Kidney (tissue), 22 donors: ENCODE measurements around the gene MOB1B. TPM values are rescaled to one million over a fixed set of nuclear protein-coding genes. Genes with fewer than 3 reads are reported as not detected.

Source experiments
- DNase-seq, 5 donors: peaks; one replicate each; pipeline ENCODE4 v3.0.0-alpha.2; 2013 to 2020
- FAIRE-seq: peaks from 2 replicates; lab custom pipeline; 2012; peaks lifted over from hg19 to GRCh38; lab: Jason Lieb, UNC
- H3K27ac ChIP-seq, 2 donors: one replicate each; pipeline ENCODE4 v1.7.0; 2013; ENCODE audit warnings: low read depth in 2 of 2, low read length in 2 of 2, inconsistent platforms in 1 of 2
- H3K27me3 ChIP-seq: one replicate; pipeline ENCODE4 v1.7.1; 2013; ENCODE audit warnings: low read length, inconsistent platforms; ENCODE audit not compliant: control insufficient read depth, insufficient read depth
- H3K36me3 ChIP-seq, 3 donors: one replicate each; pipeline versions ENCODE4 v1.7.0 to v1.7.1; 2013; ENCODE audit warnings: low read length in 3 of 3, control low read depth in 1 of 3, inconsistent platforms in 1 of 3; ENCODE audit not compliant: insufficient read depth in 3 of 3, control insufficient read depth in 2 of 3
- H3K4me1 ChIP-seq, 3 donors: one replicate each; pipeline versions ENCODE4 v1.7.0 to v1.7.1; 2013; ENCODE audit warnings: low read length in 3 of 3, inconsistent platforms in 1 of 3, low read depth in 1 of 3; ENCODE audit not compliant: control insufficient read depth in 2 of 3, insufficient read depth in 2 of 3
- H3K4me3 ChIP-seq, 3 donors: one replicate each; pipeline versions ENCODE4 v1.7.0 to v1.8.1; 2013; ENCODE audit warnings: low read length in 3 of 3, control low read depth in 1 of 3, inconsistent platforms in 1 of 3
- H3K9ac ChIP-seq, 3 donors: one replicate each; pipeline versions ENCODE4 v1.7.0 to v1.7.1; 2013; ENCODE audit warnings: low read length in 3 of 3, control low read depth in 1 of 3, inconsistent platforms in 1 of 3
- H3K9me3 ChIP-seq, 3 donors: one replicate each; pipeline versions ENCODE4 v1.7.0 to v1.7.1; 2013; ENCODE audit warnings: low read length in 3 of 3, control low read depth in 1 of 3, inconsistent platforms in 1 of 3; ENCODE audit not compliant: control insufficient read depth in 2 of 3, insufficient read depth in 1 of 3
- CTCF ChIP-seq: IDR thresholded peaks from 3 replicates; pipeline ENCODE4 v1.5.1; 2012; ENCODE audit warnings: mild to moderate bottlenecking, moderate library complexity, borderline replicate concordance; ENCODE audit not compliant: insufficient read depth; ENCODE audit errors: extremely low read depth
- intact Hi-C: fragments of 100-400 bp; cut with DNase I; formaldehyde crosslinking; loops from one replicate; pipeline ENCODE4 v1.11.1; 2022
- long read RNA-seq, 10 donors: library from polyadenylated mRNA in 1 of 10; unstranded in 1 of 10; transcript quantifications; one replicate each; pipeline ENCODE4 v2.0.0 and lab custom pipeline, GENCODE V29; 2021 to 2026
- polyA plus RNA-seq: library from polyadenylated mRNA; stranded (reverse); fragments of 350-450 nt; fragmentation: Illumina TruSeq; extraction: RNeasy Lipid Tissue Mini Kit (QIAGEN cat#74804); gene quantifications from one replicate; pipeline ENCODE4 v1.2.3, GENCODE V29; 2014; ENCODE audit warnings: low read depth, low replicate concordance; ENCODE audit not compliant: insufficient read depth
- total RNA-seq: library from RNA; stranded (reverse); fragmentation: NEBNext Ultra II Directional; extraction: Animal tissue kit (Norgen Biotek cat#: 25700); gene quantifications from one replicate; pipeline ENCODE4 v1.2.1, GENCODE V29; 2021
- donor health status: control.
- donor health status: control.
- donor health status: control.
- donor health status: control.
- donor health status: control.
- donor health status: DM: yes; HTN: yes; CAD: no.
- donor health status: Normal renal cell carcinoma (clear cell type).

The MOB1B gene
- 34.2 TPM for total RNA-seq
- polyA plus RNA-seq, result 13.9 TPM
- long read RNA-seq, donor 1, full-length matches to known transcripts, result 4 of 4 reads
- long read RNA-seq, donor 1, partial matches to known transcripts, result 0 of 4 reads
- long read RNA-seq, donor 1, other reads (novel, unspliced or antisense), result 0 of 4 reads
- long read RNA-seq, donor 2, full-length matches to known transcripts, result 4 of 4 reads
- long read RNA-seq, donor 2, partial matches to known transcripts, result 0 of 4 reads
- long read RNA-seq, donor 2, other reads (novel, unspliced or antisense), result 0 of 4 reads
- long read RNA-seq, donor 3, full-length matches to known transcripts, result 6 of 12 reads
- long read RNA-seq, donor 3, partial matches to known transcripts, result 6 of 12 reads
- long read RNA-seq, donor 3, other reads (novel, unspliced or antisense), result 0 of 12 reads
- long read RNA-seq, donor 4, full-length matches to known transcripts, result 2 of 2 reads
- long read RNA-seq, donor 4, partial matches to known transcripts, result 0 of 2 reads
- long read RNA-seq, donor 4, other reads (novel, unspliced or antisense), result 0 of 2 reads
- long read RNA-seq, donor 5, full-length matches to known transcripts, result 1 of 1 reads
- long read RNA-seq, donor 5, partial matches to known transcripts, result 0 of 1 reads
- long read RNA-seq, donor 5, other reads (novel, unspliced or antisense), result 0 of 1 reads
- long read RNA-seq, donor 6, full-length matches to known transcripts, result 6 of 6 reads
- long read RNA-seq, donor 6, partial matches to known transcripts, result 0 of 6 reads
- long read RNA-seq, donor 6, other reads (novel, unspliced or antisense), result 0 of 6 reads
- long read RNA-seq, donor 7, full-length matches to known transcripts, result 2 of 4 reads
- long read RNA-seq, donor 7, partial matches to known transcripts, result 0 of 4 reads
- long read RNA-seq, donor 7, other reads (novel, unspliced or antisense), result 2 of 4 reads
- long read RNA-seq, donor 8, full-length matches to known transcripts, result 6 of 6 reads
- long read RNA-seq, donor 8, partial matches to known transcripts, result 0 of 6 reads
- long read RNA-seq, donor 8, other reads (novel, unspliced or antisense), result 0 of 6 reads
- long read RNA-seq, donor 9, full-length matches to known transcripts, result 3 of 3 reads
- long read RNA-seq, donor 9, partial matches to known transcripts, result 0 of 3 reads
- long read RNA-seq, donor 9, other reads (novel, unspliced or antisense), result 0 of 3 reads
- long read RNA-seq, donor 10, full-length matches to known transcripts, result 5 of 5 reads
- long read RNA-seq, donor 10, partial matches to known transcripts, result 0 of 5 reads
- long read RNA-seq, donor 10, other reads (novel, unspliced or antisense), result 0 of 5 reads

- H3K9ac ChIP-seq, result peak within 1 kb of the TSS; percentile 81 to 99 (median 92)
- no peaks in the 10 kb centered on the region for H3K27me3 ChIP-seq
- FAIRE-seq (no peak), DNase-seq (peak; percentile 95 to 97 (median 96))
- peaks cover 0 to 3% (median 2%) of the 10 kb centered on the region in 3 donors for H3K36me3 ChIP-seq
- H3K4me1 ChIP-seq, result peaks cover 0 to 5% (median 0%) of the 10 kb centered on the region in 3 donors
- H3K4me3 ChIP-seq, result peak within 1 kb of the TSS; percentile 79 to 95 (median 88)
- H3K9me3 ChIP-seq, result no peaks in the 10 kb centered on the region
- intact Hi-C loops, result no loop called here
- TF ChIP-seq CTCF, result peak; percentile 18
- H3K27ac ChIP-seq, result peak within 1 kb of the TSS; percentile 86 to 90
Observed at GRCh38 chr4:70901984-70902576, at the start of gene MOB1B. MOB1B (plus strand) TSS chr4:70902369; CDS start chr4:70902537, 168 bp downstream.

GRCh38 chr4:70855464-70855863, 46.7 kb upstream of the MOB1B start:
- no peak for TF ChIP-seq CTCF
- no peaks in the 10 kb centered on the region for H3K36me3 ChIP-seq
- DNase-seq (no peak), FAIRE-seq (no peak)
- no peak overlapping the region for H3K4me3 ChIP-seq
- intact Hi-C loops, result no loop called here
- H3K27ac ChIP-seq, result no peak overlapping the region
- H3K9me3 ChIP-seq, result no peaks in the 10 kb centered on the region
- H3K4me1 ChIP-seq, result no peaks in the 10 kb centered on the region
- no peak overlapping the region for H3K9ac ChIP-seq
- no peaks in the 10 kb centered on the region for H3K27me3 ChIP-seq

- Histone ChIP-seq H3K36me3 (no peaks in the 10 kb centered on the region), H3K4me3 (no peak overlapping the region), H3K9ac (no peak overlapping the region), H3K27me3 (no peaks in the 10 kb centered on the region), H3K4me1 (no peaks in the 10 kb centered on the region), H3K9me3 (no peaks in the 10 kb centered on the region), H3K27ac (no peak overlapping the region)
- DNase-seq, result no peak
- no peak for FAIRE-seq
- TF ChIP-seq CTCF, result no peak
- intact Hi-C loops, result no loop called here
Observed at GRCh38 chr4:70858454-70858853, 43.7 kb upstream of the MOB1B start.
